GM21825 (cell line): ENCODE measurements around the gene SPIRE1.

Source experiments
- ATAC-seq: cut with Tn5 transposase; IDR thresholded peaks from one replicate; pipeline ENCODE4 v1.9.1; 2021; ENCODE audit warnings: mild to moderate bottlenecking, moderate library complexity; ENCODE audit not compliant: unreplicated experiment

SPIRE1 gene

DNA sequence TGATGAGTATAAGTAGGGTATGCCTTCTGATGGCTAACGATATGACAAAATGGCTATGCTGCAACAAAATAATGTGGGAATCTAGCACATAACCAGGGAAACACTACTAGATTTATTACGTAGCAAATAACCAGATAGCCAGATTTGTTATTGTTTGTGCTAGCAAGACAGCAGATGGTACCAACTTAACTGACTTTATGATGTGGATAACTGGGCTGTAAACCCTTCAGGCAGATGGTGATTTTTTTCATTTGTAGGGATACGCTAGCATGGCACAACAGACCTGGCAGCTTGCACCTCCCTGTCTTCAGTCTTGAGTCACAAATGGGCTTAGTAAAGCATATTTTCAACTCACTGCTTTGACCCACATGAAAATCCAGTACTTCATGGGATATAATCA lies 201.5 kb downstream of the SPIRE1 start:
- no peak for ATAC-seq

DNA sequence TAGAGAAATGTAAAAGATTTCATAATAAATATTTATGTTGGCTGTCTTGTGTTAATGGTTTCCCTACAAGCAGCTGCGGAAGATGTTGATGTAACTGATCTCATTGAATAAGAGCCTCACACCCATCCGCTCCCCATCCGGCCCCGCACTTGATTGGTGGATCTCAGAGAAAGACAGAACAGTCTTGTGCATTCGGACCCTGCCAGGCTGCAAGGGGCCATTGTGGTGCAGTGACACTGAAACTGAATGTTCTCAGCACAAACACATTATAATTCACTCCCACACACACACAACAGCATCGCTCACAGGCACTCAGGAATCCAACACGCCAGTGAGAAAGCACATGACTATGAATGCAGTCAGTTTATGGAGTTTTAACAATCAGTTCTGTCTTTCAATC lies 202.4 kb downstream of the SPIRE1 start:
- no peak for ATAC-seq

DNA sequence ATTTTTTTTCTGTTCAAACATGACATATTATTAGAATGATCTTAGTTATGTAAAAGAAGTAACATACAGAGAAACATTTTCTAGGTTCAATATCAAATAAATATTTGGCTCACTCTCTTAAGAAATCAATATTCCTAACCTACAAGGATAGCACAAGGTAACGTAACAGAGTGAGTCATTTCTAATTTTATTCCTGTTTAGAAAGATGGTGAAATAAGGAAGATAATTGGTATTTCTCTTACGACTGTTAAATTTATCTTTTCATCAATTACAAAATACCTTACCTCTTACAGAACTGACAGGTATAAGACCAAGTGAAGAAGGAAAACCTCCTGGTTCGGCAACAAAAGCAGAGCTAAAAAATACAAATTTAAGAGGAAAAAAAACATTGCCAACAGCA lies 205.1 kb downstream of the SPIRE1 start:
- no peak for ATAC-seq

DNA sequence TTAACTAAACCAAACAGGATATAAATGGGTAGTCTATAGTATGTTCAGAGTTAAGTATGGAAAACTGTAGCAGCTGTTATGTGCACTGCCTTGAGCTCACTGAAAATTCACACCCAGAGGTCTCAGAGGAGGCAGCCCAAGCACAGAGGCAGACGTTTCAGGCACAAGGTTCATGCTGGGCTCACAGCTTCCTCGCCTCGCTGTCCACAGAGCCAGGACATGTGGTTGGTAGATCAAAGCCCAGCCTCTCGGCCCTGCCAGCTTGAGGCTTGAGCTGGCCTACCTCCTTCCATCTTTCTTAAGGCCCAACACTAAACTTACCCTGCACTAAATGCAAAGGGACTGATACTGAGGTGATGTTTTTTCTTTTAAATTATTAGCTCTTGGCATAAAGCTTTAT lies 206.5 kb downstream of the SPIRE1 start:
- ATAC-seq, result no peak

DNA sequence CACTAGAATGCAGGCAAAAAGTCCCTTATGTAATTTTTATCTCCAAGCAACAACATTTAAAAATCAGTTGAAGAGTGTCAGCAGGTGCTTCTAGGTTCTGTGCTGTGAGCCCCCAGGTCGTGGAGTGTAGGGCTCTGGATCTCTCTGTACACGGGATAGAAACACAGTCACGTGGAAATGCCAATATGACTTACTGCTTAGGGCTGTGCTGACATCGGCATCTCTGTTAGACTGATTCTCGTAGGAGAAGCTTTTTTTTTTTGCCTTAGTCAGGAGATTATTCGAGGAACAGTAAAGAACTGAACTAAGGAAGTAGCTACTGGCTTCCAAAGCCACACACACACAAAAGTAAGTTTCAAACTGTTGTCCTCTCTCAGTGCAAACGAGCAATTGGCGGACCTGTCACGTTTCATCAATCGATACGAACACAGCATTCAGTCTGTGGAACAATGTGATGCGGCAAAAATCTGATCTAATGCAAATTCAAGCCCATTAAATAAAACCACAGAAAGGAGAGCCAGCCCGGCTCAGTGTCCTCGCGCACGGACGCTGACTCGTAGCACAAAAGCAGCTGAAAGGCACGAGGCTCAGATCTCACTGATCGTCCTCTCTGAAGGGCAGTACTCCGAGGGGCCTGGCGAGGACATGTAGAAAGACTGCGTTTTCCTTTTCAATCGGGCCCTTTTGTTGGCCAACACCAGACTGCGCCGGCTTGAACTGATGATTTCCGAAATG lies 208.7 kb downstream of the SPIRE1 start:
- no peak for ATAC-seq

DNA sequence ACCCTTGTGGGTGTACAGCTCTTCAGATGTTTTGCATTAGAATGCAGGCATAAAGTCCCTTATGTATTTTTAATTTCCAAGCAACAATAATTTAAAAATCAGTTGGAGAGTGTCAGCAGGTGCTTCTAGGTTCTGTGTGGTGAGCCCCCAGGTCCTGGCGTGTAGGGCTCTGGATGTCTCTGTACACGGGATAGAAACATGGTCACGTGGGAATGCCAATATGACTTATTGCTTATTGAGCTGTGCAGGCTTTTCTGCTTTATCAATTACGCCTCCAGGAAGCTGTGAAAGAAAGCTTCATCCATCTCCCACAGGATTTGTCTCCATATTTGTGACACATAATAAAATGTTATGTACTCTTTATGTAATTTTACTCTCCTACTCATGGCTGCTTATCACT lies 212.4 kb downstream of the SPIRE1 start:
- ATAC-seq, result no peak

DNA sequence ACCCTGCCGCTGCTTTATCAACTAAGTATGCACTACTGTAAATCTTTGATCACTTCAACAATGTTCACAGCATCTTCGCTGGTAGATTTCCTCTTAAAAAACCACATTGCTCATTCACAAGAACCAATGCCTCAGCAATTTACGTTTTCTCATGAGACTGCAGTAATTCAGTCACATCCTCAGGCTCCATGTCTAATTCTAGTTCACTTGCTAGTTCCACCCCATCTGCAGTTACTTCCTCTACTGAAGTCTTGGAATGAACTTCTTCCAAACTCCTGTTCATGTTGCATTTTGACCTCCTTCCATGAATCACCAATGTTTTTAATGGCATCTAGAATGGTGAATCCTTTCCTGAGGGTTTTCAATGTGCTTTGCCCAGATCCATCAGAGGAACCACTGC lies 214.4 kb downstream of the SPIRE1 start:
- ATAC-seq, result no peak

DNA sequence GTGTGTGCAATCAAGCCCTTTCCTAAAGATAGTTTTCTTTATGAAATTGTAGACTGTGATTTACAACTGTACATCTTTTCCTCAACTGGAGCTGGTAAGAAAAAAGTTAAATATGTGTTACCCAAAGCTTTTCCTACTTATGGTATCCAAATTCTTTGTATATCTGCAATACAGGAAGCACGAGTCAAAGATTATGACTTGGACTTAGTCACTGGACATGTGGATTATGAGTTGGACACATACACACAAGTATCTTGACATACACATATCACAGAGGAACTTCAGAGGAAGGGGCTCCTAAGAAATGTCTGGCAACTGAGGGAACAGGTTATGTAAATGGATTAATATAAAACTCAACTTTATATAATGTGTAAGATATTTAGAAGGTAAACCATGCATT lies 215.0 kb downstream of the SPIRE1 start:
- ATAC-seq, result no peak

DNA sequence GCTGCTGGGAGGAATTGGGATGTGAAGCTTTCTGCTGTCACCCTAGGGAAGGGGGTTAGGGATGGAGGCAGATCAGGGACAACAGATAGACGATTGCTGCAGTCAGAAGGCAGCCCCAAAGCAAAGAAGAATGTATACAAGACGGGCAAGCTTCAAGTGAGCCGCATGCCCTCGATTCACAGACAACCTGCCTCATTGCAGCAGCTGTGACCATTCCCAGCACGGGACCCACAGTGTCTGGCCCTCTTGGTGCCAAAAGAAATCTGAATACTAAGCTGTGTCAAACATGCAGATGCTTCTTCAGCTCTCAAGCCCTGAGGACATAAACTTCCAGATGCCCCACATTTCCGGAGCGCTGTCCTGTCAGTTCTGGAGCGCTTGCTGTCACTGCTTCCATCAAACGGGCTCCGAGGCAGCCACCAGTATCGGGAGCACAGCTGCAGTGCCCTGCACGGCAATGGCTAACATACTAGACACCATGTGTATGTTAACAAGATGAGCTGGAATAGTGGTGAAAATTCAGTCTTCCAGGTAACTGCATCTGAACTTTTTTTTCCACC lies 216.4 kb downstream of the SPIRE1 start:
- no peak for ATAC-seq

DNA sequence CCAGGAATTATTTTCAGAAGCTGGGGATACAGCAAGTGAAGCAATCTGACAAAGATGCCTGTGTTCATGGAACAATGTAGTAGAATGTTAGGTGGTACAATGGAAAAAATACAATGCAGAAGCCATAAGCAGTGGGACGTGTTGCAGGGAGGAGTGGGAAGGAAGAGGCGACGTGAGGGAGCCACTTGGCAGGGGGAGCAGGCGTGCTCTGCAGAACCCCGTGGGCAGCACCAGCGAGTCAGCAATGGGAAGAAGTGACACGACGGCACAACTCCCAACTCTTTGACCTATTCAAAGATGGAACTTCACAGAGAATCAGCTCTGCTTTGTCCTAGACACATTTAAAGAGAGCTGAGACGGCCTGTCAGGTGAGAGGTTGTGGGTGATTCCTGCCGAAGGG lies 219.7 kb downstream of the SPIRE1 start:
- no peak for ATAC-seq

DNA sequence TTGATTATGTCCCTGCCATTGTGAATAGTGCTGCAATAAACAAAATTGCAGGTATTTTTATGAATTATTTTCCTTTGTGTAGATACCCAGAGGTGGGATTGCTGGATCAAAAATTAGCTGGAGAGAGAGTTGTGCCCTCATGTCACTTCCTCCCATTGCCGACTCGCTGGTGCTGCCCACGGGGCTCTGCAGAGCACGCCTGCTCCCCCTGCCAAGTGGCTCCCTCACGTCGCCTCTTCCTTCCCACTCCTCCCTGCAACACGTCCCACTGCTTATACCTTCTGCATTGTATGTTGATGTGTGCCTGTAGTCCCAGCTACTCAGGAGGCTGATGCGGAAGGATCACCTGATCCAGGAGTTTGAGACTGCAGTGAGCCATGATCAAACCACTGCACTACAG lies 222.0 kb downstream of the SPIRE1 start:
- no peak for ATAC-seq

DNA sequence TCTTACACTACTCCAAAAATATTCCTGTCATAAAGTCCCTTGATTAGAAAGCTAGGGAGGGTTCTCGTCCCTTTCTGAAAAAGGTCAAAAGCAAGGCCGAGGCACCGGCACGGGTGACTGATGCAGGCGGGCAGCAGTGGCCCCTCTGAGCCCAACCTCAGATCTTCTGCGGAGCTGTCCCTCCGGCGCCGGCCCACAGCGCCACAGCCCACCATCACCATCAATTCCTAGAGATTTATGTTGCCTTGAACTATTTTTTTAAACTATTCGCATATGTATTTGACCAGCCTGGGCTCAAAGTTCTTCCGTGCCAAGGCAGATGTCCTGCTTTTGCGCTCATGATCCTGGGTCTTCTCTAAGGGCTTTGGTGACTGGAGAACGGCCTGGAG lies 223.4 kb downstream of the SPIRE1 start:
- no peak for ATAC-seq

DNA sequence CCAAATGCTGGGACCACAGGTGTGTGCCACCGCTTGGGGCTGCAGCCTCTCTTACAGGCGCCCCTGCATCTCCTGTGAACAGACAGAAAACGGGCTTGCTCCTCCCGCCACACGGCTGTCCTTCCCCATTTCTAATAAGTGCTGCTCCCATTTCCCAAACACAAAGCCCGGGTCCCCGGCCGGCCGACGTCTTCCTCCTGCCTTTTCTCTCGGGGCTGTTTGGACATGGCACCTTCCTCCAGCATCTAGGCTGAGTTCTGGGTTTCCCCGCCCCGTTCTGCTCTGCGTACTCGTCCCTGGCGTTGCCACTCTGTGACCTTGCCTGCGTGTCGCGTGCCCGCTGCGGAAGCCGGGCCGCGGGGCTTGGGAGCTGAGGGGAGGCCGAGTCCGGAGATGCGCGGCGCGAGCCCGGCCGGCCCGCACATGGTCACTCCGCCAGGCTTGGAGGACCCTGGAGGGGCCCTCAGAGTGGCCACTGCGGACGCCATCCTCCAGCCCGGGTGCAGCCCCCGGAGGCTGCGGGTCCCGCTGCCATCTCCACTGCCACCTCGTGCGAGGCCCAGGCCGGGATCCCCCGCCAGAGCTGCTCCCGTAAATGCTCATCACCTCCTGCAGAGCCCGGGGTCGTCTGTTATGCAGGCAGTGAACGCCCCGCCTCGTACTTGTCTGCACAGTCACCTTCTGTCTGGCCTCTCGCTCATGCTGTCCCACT lies 223.9 kb downstream of the SPIRE1 start:
- no peak for ATAC-seq

DNA sequence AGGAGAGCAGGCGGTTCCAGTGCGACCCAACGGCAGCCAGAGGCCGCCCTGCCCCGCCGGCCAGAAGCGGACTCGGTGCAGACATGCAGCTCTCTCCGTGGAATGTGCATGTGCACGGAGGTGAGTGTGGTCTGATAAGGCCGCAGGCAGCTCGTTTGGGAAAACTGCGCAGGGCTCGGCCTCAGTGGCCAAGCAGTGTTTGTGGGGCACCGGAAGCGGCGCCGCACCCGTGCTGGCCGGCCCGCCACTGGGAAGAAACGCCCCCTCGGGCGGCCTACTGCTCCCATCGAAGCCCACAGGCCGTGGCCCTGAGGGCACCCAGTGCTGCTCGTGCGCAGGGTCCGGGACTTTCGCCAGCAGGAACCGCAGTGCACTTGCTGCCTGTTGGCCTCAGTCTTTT lies 225.0 kb downstream of the SPIRE1 start:
- ATAC-seq, result no peak

DNA sequence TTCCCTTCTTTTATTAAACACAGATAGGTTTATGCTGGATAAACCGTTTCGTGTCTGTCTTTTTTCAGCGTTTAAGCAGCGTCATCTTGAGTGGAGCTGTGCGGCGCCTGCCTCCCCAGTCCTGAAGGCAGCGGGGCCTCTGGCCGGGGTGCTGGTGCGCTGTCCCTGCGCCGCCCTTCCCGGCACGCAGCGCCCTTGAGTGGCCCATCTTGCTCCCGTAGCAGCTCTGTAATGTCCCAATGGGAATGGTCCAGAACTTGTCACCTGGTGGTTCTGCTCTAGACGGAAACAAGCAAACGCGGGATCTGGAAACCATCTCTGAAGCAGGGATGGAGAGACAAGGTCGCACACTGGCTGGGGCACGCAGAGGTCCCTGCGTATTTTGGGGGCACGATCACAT lies 225.7 kb downstream of the SPIRE1 start:
- ATAC-seq, result no peak

DNA sequence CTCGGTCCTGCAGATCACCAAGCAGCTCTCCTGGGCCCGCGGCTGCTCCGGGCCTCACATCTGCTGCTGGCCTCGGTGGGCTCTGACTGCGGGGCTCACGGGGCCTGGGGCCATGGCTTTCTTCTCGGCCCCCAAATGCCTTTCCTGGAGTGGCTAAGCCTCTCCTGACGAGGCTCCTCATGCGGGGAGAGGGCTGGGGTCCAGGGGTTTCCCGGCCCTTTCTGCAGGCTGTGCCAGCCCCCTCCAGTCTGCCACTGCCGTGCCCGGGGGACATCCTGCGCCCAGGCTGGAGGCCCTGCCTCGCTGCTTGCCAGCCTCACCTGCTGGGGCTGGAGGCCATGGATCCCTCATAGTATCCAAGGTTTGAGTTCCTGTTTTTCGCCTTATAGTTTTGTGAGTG lies 226.3 kb downstream of the SPIRE1 start:
- no peak for ATAC-seq

DNA sequence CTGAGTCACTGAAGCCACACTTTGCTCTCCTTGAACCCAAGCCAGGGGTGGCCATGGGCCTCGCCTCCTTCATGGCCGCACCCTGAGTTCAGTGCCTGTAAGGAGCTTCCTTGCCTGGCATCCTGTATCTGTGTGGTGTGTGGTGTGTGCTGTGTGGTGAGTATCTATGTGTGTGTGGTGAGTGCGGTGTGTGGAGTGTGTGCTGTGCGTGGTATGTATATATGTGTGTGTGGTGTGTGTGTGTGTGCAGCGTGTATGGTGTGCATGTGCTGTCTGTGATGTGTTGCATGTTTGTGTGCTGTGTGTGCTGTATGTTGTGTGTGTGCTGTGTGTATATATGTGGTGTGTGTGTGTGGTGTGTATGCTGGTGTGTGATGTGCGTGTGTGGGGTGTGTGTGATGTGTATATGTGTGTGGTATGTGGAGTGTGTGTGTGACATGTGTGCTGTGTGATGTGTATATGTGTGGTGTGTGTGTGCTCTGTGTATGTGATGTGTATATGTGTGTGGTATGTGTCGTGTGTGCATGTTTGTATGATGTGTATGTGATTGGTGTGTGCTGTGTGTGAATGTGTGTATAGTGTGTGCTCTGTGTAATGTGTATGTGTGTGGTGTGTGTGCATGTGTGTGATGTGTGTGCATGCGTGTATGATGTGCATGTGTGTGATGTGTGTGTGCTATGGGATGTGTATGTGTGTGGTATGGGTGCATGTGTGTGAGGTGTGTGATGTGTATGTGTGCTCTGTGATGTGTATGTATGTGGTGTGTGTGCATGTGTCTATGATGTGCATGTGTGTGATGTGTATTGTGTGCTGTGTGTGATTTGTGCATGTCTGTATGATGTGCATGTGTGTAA lies 227.5 kb downstream of the SPIRE1 start:
- ATAC-seq, result no peak

DNA sequence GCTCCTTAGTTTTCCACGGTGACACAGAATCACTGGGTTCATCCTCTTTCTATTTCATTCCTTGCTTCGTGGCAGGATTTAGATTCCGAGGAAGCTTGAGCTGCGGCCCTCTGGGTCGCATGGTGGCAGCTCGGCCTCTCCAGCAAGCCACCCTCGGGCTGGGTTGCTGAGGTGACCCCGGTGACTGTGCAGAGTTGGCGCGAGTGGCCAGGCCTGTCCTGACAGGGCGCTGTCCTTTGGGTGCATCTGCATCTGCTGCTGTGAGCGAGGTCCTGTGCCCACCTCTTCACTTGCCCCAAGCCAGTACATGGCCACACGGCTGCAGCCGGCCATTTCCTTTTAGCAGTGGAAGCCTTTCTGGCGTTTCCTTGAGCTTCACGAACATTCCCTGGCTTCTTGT lies 228.4 kb downstream of the SPIRE1 start:
- no peak for ATAC-seq

DNA sequence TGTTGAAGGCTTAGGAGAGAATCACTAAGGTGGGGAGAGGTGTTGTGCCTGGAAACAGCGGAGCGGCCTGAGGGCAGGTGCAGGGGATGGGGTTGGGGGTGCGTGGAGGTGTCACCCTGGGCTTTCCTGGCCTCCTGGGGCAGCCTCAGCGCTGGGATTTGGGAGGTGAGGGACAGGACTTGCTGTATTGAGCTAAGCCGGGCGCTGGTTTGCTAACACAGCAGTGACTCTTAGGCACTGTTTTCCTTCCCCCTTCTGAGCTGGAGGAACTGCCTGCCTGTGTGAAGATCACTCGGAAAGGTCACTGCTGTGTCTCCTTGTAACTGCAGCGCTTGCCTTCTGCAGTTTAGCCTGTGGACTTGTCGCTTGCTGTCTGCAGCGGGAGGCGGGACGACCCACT lies 229.0 kb downstream of the SPIRE1 start:
- no peak for ATAC-seq

DNA sequence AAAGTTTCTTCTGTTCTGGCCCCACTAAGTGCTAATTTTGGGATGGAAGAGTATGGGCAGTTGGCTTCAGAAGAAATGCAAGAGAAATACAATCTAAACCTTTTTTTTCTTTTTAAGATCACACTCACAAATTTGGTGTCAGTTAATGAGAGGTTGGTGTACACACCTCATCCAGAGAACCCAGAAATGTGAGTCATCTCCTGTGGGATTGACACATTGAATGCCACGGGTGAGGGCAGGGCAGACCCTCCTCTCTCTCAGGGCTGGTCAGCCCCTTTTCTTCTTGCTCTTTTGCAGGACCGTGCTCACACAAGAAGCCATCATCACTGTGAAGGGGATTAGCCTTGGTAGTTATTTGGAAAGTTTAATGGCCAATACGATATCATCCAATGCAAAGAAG lies 231.0 kb downstream of the SPIRE1 start:
- no peak for ATAC-seq

DNA sequence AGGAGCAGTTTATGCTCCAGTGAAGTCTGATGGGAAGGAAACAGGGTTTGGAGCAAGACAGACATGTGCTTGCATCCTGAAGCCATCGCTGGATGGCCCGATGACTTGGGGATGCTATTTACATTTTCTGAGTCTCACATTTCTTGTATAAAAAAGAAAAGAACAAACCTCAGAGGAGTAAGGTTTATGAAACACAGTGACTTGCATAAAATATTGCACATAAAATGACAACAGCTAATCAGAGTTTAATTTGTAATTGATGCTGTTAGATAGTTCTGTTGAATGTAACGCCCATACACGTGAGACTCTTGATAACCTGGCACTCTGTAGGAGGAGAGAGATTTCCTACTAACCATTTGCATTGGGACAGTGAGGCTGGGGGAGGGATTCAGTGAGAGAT lies 233.7 kb downstream of the SPIRE1 start:
- no peak for ATAC-seq

DNA sequence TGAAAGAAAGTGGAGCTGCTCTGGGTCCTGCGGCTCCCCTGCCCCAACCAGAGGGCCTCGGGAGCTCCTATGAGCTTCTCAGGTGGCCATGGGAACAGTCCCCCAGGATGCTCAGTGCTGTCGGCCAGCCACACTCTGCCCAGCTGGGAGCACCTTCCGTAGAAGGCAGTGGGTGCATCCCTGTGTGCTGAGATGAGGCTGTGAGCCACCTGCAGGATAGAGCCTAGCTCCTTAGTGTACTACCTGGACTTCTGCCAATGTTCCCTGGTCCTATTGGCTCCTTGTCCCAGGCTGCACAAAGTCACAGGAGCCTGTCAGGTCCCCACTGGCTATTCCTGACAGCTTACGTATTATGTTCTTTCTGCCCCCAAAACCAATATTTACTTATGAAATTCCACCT lies 234.1 kb downstream of the SPIRE1 start:
- ATAC-seq, result no peak
